Measurements from ENCODE around the gene NSA2. TPM values are rescaled to one million over a fixed set of nuclear protein-coding genes. Genes with fewer than 3 reads are reported as not detected.
A peak's percentile ranks its signal among the peaks of the same experiment; 100 is the strongest.
"Not testable (repeated sequence)": the region's sequence is repeated elsewhere in the genome, so short reads cannot be mapped to it uniquely, and the experiment has no call there.

The NSA2 gene
- polyA plus RNA-seq: 189 TPM
- long read RNA-seq, donor 1, full-length matches to known transcripts: 46 of 51 reads
- long read RNA-seq, donor 1, partial matches to known transcripts: 5 of 51 reads
- long read RNA-seq, donor 1, other reads (novel, unspliced or antisense): 0 of 51 reads
- long read RNA-seq, donor 2, full-length matches to known transcripts: 57 of 114 reads
- long read RNA-seq, donor 2, partial matches to known transcripts: 57 of 114 reads
- long read RNA-seq, donor 2, other reads (novel, unspliced or antisense): 0 of 114 reads
- long read RNA-seq, donor 3, full-length matches to known transcripts: 101 of 324 reads
- long read RNA-seq, donor 3, partial matches to known transcripts: 223 of 324 reads
- long read RNA-seq, donor 3, other reads (novel, unspliced or antisense): 0 of 324 reads
- long read RNA-seq, donor 4, full-length matches to known transcripts: 3 of 3 reads
- long read RNA-seq, donor 4, partial matches to known transcripts: 0 of 3 reads
- long read RNA-seq, donor 4, other reads (novel, unspliced or antisense): 0 of 3 reads
- long read RNA-seq, donor 5, full-length matches to known transcripts: 31 of 37 reads
- long read RNA-seq, donor 5, partial matches to known transcripts: 6 of 37 reads
- long read RNA-seq, donor 5, other reads (novel, unspliced or antisense): 0 of 37 reads
- long read RNA-seq, donor 6, full-length matches to known transcripts: 48 of 136 reads
- long read RNA-seq, donor 6, partial matches to known transcripts: 88 of 136 reads
- long read RNA-seq, donor 6, other reads (novel, unspliced or antisense): 0 of 136 reads
- long read RNA-seq, donor 7, full-length matches to known transcripts: 27 of 74 reads
- long read RNA-seq, donor 7, partial matches to known transcripts: 47 of 74 reads
- long read RNA-seq, donor 7, other reads (novel, unspliced or antisense): 0 of 74 reads
- long read RNA-seq, donor 8, full-length matches to known transcripts: 69 of 156 reads
- long read RNA-seq, donor 8, partial matches to known transcripts: 82 of 156 reads
- long read RNA-seq, donor 8, other reads (novel, unspliced or antisense): 5 of 156 reads
- long read RNA-seq, donor 9, full-length matches to known transcripts: 71 of 147 reads
- long read RNA-seq, donor 9, partial matches to known transcripts: 76 of 147 reads
- long read RNA-seq, donor 9, other reads (novel, unspliced or antisense): 0 of 147 reads
- long read RNA-seq, donor 10, full-length matches to known transcripts: 45 of 152 reads
- long read RNA-seq, donor 10, partial matches to known transcripts: 107 of 152 reads
- long read RNA-seq, donor 10, other reads (novel, unspliced or antisense): 0 of 152 reads
- long read RNA-seq, donor 11, full-length matches to known transcripts: 37 of 64 reads
- long read RNA-seq, donor 11, partial matches to known transcripts: 27 of 64 reads
- long read RNA-seq, donor 11, other reads (novel, unspliced or antisense): 0 of 64 reads

DNA sequence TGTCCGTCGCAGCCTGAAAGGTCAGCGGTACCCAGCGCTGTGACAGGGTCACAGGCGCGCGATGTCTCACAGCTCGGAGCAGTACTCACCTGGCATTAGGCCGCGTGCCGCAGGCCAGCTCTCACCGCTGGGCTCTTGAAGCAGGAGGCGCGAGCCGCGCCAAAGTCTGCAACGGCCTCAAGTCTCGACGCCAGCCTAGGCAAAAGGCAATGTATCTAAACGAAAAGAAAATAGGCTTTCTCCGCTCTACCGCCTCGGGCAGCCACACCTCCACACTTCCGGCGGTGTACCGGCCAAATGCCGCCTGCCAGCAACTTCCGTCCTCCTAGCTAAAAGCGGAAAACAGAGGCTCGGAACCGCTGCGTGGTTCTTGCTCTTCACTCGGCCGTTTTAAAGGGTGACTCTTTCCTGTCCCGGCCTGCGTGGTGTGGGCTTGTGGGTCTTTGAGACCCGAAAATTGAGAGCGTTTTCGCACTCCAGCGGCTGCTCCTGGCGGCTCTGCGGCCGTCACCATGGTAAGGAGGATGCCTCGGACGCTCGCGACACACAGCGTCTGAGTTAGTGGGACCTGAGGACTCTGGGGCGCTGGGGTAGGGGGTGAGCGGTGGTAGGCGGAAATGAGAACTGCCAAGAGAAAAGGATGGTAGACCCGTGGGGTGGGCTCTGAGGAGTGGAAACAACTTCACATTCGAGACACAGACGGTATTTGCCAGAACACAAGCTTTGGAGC lies at the start of gene NSA2, which contains the start of gene GFM2:
Gene NSA2, plus strand, starts transcription at position 401 of the 730 bp plus-strand sequence. Its CDS starts 112 bp downstream, at position 513.
Gene GFM2, minus strand, starts transcription at position 269 of the 730 bp plus-strand sequence. CDS start 3,375 bp downstream, outside the sequence.
- peak; percentile 87 to 96 for DNase-seq
- Histone ChIP-seq H3K9me3 (ENCODE audit: control insufficient read depth, low read depth, low read length) (no peaks in the 10 kb centered on the region), H3K27me3 (ENCODE audit: control insufficient read depth, insufficient read depth, low read length) (no peaks in the 10 kb centered on the region), H3K27ac (ENCODE audit: low read length) (peak within 1 kb of the TSS; percentile 76), H3K36me3 (ENCODE audit: control insufficient read depth, insufficient read depth, low read length) (peaks cover 22% of the 10 kb centered on the region), H3K4me3 (ENCODE audit: low read length) (peak within 1 kb of the TSS; percentile 99), H3K4me1 (ENCODE audit: control insufficient read depth, insufficient read depth, low read length) (peaks cover 16% of the 10 kb centered on the region)
- no CpG with 5 or more reads among the region's 54 CpGs for WGBS (ENCODE audit: insufficient coverage, low lambda C conversion rate)

GRCh38 chr5:74717596-74717995 lies 49.5 kb upstream of the NSA2 start:
- Histone ChIP-seq H3K4me3 (ENCODE audit: low read length) (no peak overlapping the region), H3K9me3 (ENCODE audit: control insufficient read depth, low read depth, low read length) (no peaks in the 10 kb centered on the region), H3K27ac (ENCODE audit: low read length) (no peak overlapping the region), H3K27me3 (ENCODE audit: control insufficient read depth, insufficient read depth, low read length) (no peaks in the 10 kb centered on the region), H3K36me3 (ENCODE audit: control insufficient read depth, insufficient read depth, low read length) (peaks cover 44% of the 10 kb centered on the region), H3K4me1 (ENCODE audit: control insufficient read depth, insufficient read depth, low read length) (no peaks in the 10 kb centered on the region)
- 60% methylated on average over 1 of the region's 1 CpG for WGBS (ENCODE audit: insufficient coverage, low lambda C conversion rate)
- DNase-seq: no peak

- WGBS (ENCODE audit: insufficient coverage, low lambda C conversion rate): 100% methylated on average over 1 of the region's 1 CpG
- no peaks in the 10 kb centered on the region for H3K4me1 ChIP-seq (ENCODE audit: control insufficient read depth, insufficient read depth, low read length)
- no peak for DNase-seq
- no peaks in the 10 kb centered on the region for H3K27me3 ChIP-seq (ENCODE audit: control insufficient read depth, insufficient read depth, low read length)
- no peak overlapping the region for H3K4me3 ChIP-seq (ENCODE audit: low read length)
- peaks cover 66% of the 10 kb centered on the region for H3K36me3 ChIP-seq (ENCODE audit: control insufficient read depth, insufficient read depth, low read length)
- H3K9me3 ChIP-seq (ENCODE audit: control insufficient read depth, low read depth, low read length): no peaks in the 10 kb centered on the region
- H3K27ac ChIP-seq (ENCODE audit: low read length): no peak overlapping the region
Observed at GRCh38 chr5:74722271-74722670, 44.8 kb upstream of the NSA2 start.

GRCh38 chr5:74725331-74725730 lies 41.7 kb upstream of the NSA2 start:
- H3K36me3 ChIP-seq (ENCODE audit: control insufficient read depth, insufficient read depth, low read length): peaks cover 65% of the 10 kb centered on the region
- H3K4me1 ChIP-seq (ENCODE audit: control insufficient read depth, insufficient read depth, low read length): no peaks in the 10 kb centered on the region
- H3K27me3 ChIP-seq (ENCODE audit: control insufficient read depth, insufficient read depth, low read length): no peaks in the 10 kb centered on the region
- WGBS (ENCODE audit: insufficient coverage, low lambda C conversion rate): 80% methylated on average over 1 of the region's 1 CpG
- H3K27ac ChIP-seq (ENCODE audit: low read length): no peak overlapping the region
- H3K4me3 ChIP-seq (ENCODE audit: low read length): no peak overlapping the region
- H3K9me3 ChIP-seq (ENCODE audit: control insufficient read depth, low read depth, low read length): no peaks in the 10 kb centered on the region
- no peak for DNase-seq

GRCh38 chr5:74736759-74737158 lies 30.3 kb upstream of the NSA2 start:
- Histone ChIP-seq H3K9me3 (ENCODE audit: control insufficient read depth, low read depth, low read length) (no peaks in the 10 kb centered on the region), H3K36me3 (ENCODE audit: control insufficient read depth, insufficient read depth, low read length) (peaks cover 43% of the 10 kb centered on the region), H3K27ac (ENCODE audit: low read length) (no peak overlapping the region), H3K4me1 (ENCODE audit: control insufficient read depth, insufficient read depth, low read length) (no peaks in the 10 kb centered on the region), H3K27me3 (ENCODE audit: control insufficient read depth, insufficient read depth, low read length) (no peaks in the 10 kb centered on the region), H3K4me3 (ENCODE audit: low read length) (no peak overlapping the region)
- no peak for DNase-seq
- WGBS (ENCODE audit: insufficient coverage, low lambda C conversion rate): 100% methylated on average over 2 of the region's 6 CpGs

GRCh38 chr5:74738406-74738805 lies 28.6 kb upstream of the NSA2 start:
- H3K4me3 ChIP-seq (ENCODE audit: low read length): no peak overlapping the region
- no peaks in the 10 kb centered on the region for H3K27me3 ChIP-seq (ENCODE audit: control insufficient read depth, insufficient read depth, low read length)
- H3K9me3 ChIP-seq (ENCODE audit: control insufficient read depth, low read depth, low read length): no peaks in the 10 kb centered on the region
- 94% methylated on average over 2 of the region's 4 CpGs for WGBS (ENCODE audit: insufficient coverage, low lambda C conversion rate)
- no peaks in the 10 kb centered on the region for H3K4me1 ChIP-seq (ENCODE audit: control insufficient read depth, insufficient read depth, low read length)
- no peak overlapping the region for H3K27ac ChIP-seq (ENCODE audit: low read length)
- H3K36me3 ChIP-seq (ENCODE audit: control insufficient read depth, insufficient read depth, low read length): peaks cover 42% of the 10 kb centered on the region
- DNase-seq: no peak

DNA sequence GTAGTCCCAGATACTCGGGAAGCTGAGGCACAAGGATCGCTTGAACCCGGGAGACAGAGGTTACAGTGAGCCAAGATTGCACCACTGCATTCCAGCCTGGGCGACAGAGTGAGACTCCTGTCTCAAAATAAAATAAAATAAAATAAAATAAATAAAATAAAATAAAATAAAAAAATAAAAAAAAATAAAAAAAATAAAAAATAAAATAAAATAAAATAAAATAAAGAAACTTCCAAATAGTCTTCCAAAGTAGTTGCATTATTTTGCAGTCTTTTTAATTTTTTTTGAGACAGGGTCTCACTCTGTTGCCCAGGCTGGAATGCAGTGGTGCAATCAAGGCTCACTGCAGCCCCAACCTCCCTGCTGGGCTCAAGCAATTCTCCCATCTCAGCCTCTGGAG lies 18.3 kb upstream of the NSA2 start:
- not testable (repeated sequence) for H3K9me3 ChIP-seq (ENCODE audit: control insufficient read depth, low read depth, low read length); H3K4me3 ChIP-seq (ENCODE audit: low read length); H3K27ac ChIP-seq (ENCODE audit: low read length); DNase-seq; H3K4me1 ChIP-seq (ENCODE audit: control insufficient read depth, insufficient read depth, low read length); H3K27me3 ChIP-seq (ENCODE audit: control insufficient read depth, insufficient read depth, low read length)
- 100% methylated on average over 1 of the region's 4 CpGs for WGBS (ENCODE audit: insufficient coverage, low lambda C conversion rate)
- H3K36me3 ChIP-seq (ENCODE audit: control insufficient read depth, insufficient read depth, low read length): peaks cover 32% of the 10 kb centered on the region

DNA sequence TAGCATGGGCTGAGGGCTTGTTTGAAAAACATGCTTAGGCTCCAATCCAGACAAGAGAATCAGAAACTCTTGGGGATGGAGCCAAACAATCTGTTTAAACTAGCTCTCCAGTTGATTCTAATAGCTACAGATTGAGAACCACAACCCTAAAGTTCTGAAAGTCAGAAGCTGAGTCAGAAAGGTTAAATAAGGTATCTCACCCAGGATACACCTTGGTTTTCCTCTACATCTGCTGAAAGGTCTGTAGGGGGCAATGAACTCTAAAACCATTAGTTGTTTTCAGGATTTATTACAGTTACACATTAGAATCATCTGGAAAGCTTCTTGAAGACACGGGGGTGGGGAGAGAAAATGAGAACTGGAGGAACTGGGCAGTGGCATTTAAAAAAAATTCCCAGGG lies 5.8 kb upstream of the NSA2 start:
- Histone ChIP-seq H3K27ac (ENCODE audit: low read length) (no peak overlapping the region), H3K9me3 (ENCODE audit: control insufficient read depth, low read depth, low read length) (no peaks in the 10 kb centered on the region), H3K27me3 (ENCODE audit: control insufficient read depth, insufficient read depth, low read length) (no peaks in the 10 kb centered on the region), H3K4me3 (ENCODE audit: low read length) (no peak overlapping the region), H3K4me1 (ENCODE audit: control insufficient read depth, insufficient read depth, low read length) (peaks cover 11% of the 10 kb centered on the region), H3K36me3 (ENCODE audit: control insufficient read depth, insufficient read depth, low read length) (peaks cover 25% of the 10 kb centered on the region)
- WGBS (ENCODE audit: insufficient coverage, low lambda C conversion rate): 83% methylated on average over 1 of the region's 1 CpG
- DNase-seq: no peak

DNA sequence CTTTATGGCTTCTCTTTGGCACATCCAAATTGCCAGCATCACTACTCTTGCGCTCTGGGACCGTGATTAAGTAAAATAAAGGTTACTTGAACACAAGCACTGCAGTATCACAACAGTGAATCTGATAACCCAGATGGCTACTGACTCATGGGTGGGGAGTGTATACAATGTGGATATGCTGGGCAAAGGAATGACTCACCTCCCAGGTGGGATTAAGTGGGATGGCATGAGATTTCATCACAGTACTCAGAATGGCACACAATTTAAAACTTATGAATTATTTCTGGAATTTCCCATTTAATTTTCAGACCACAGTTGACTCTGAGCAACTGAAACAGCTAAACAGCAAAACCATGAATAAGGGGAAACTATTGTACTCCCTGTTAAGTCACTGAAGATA lies 4.5 kb upstream of the NSA2 start:
- Histone ChIP-seq H3K27me3 (ENCODE audit: control insufficient read depth, insufficient read depth, low read length) (no peaks in the 10 kb centered on the region), H3K27ac (ENCODE audit: low read length) (no peak overlapping the region), H3K4me3 (ENCODE audit: low read length) (no peak overlapping the region), H3K36me3 (ENCODE audit: control insufficient read depth, insufficient read depth, low read length) (peaks cover 19% of the 10 kb centered on the region), H3K9me3 (ENCODE audit: control insufficient read depth, low read depth, low read length) (no peaks in the 10 kb centered on the region), H3K4me1 (ENCODE audit: control insufficient read depth, insufficient read depth, low read length) (peaks cover 11% of the 10 kb centered on the region)
- no CpG with 5 or more reads among the region's 2 CpGs for WGBS (ENCODE audit: insufficient coverage, low lambda C conversion rate)
- DNase-seq: no peak
